HCT116 (cell line): ENCODE results near the gene SFXN2. TPM values are rescaled to one million over a fixed set of nuclear protein-coding genes. Genes with fewer than 3 reads are reported as not detected.

ENCODE experiments used
- ATAC-seq: fragments of 200-7000 bp; cut with Tn5 transposase; 2 replicates; pipeline ENCODE4 v1.9.1; 2020; ENCODE audit warnings: mild to moderate bottlenecking, moderate library complexity
- BruUV-seq: library from RNA; stranded (reverse); fragments of 400-500 nt; replicated peaks from 2 replicates; lab custom pipeline; 2021; lab: Mats Ljungman, UMichigan
- CTCF ChIA-PET: fragments of 300-600 bp; sonication (Branson Sonifier 250); formaldehyde crosslinking; loops from one replicate; lab custom pipeline; 2021; ENCODE audit warnings: antibody characterized with exemption; lab: Charles Lee
- POLR2A ChIA-PET: fragments of 300-600, 350-600 bp; sonication (Branson Sonifier 250); formaldehyde crosslinking; loops from one replicate; lab custom pipeline; 2021; ENCODE audit warnings: antibody characterized with exemption; lab: Charles Lee
- RAD21 ChIA-PET, 2 experiments: fragments of 300-600 bp; sonication (Branson Sonifier 250); formaldehyde crosslinking; loops; one replicate each; lab custom pipeline; 2023; ENCODE audit warnings: low total read pairs in 2 of 2; ENCODE audit not compliant: uncharacterized antibody in 2 of 2, unreplicated experiment in 2 of 2, low non-redundant PET in 1 of 2; lab: Charles Lee
- DNase-seq: peaks from one replicate; pipeline ENCODE4 v3.0.0-alpha.2; 2010; ENCODE audit warnings: low read depth, low spot score
- H2AFZ ChIP-seq: fragments of 200-600 bp; shearing (Covaris generic), sonication (generic); 2 replicates; pipeline ENCODE4 v1.6.1; 2017; ENCODE audit warnings: low read depth, mixed run types, mixed read lengths, antibody characterized with exemption, low read length; ENCODE audit not compliant: poor library complexity, severe bottlenecking
- H3K27ac ChIP-seq: 2 replicates; pipeline ENCODE4 v1.5.1; 2012; ENCODE audit warnings: low read depth, low read length
- H3K27me3 ChIP-seq: fragments of 200-600 bp; sonication (generic); 2 replicates; pipeline ENCODE4 v1.6.1; 2016; ENCODE audit warnings: mixed run types, low read length, mixed read lengths; ENCODE audit not compliant: insufficient read depth
- H3K36me3 ChIP-seq, 2 experiments: fragments of 200-500 bp in 1 of 2; fragments of 200-600 bp in 1 of 2; sonication (Bioruptor generic) in 1 of 2; sonication (generic) in 1 of 2; 2 replicates each; pipeline versions ENCODE4 v1.5.1 to v1.6.1; 2014 to 2016; ENCODE audit warnings: low read length in 2 of 2, inconsistent platforms in 1 of 2, mixed read lengths in 1 of 2, mixed run types in 1 of 2; ENCODE audit not compliant: insufficient read depth in 2 of 2, control insufficient read depth in 1 of 2
- H3K4me1 ChIP-seq, 2 experiments: fragments of 200-600 bp in 1 of 2; sonication (generic) in 1 of 2; 2 replicates each; pipeline versions ENCODE4 v1.5.1 to v1.6.1; 2012 to 2017; ENCODE audit warnings: low read length in 2 of 2, inconsistent platforms in 1 of 2, mild to moderate bottlenecking in 1 of 2, mixed read lengths in 1 of 2, mixed run types in 1 of 2, moderate library complexity in 1 of 2; ENCODE audit not compliant: insufficient read depth in 2 of 2, control insufficient read depth in 1 of 2
- H3K4me2 ChIP-seq: fragments of 200-600 bp; sonication (generic); 2 replicates; pipeline ENCODE4 v1.6.1; 2017; ENCODE audit warnings: mixed run types, low read length, mixed read lengths
- H3K4me3 ChIP-seq, 2 experiments: fragments of 200-600 bp in 1 of 2; sonication (generic) in 1 of 2; replicated peaks in 1 of 2; 2 replicates each; pipeline ENCODE4 v1.5.1; 2011 to 2016; ENCODE audit warnings: low read length in 2 of 2, control low read depth in 1 of 2, low read depth in 1 of 2, mild to moderate bottlenecking in 1 of 2, mixed read lengths in 1 of 2, mixed run types in 1 of 2
- H3K79me2 ChIP-seq: fragments of 200-600 bp; sonication (generic); 2 replicates; pipeline ENCODE4 v1.6.1; 2017; ENCODE audit warnings: mild to moderate bottlenecking, mixed run types, low read length, moderate library complexity, mixed read lengths; ENCODE audit not compliant: insufficient read depth
- H3K9ac ChIP-seq: fragments of 200-600 bp; sonication (generic); 2 replicates; pipeline ENCODE4 v1.6.1; 2016; ENCODE audit warnings: low read length, mixed read lengths
- H3K9me2 ChIP-seq: fragments of 200-600 bp; sonication (generic), shearing (Covaris generic); 2 replicates; pipeline ENCODE4 v1.6.1; 2017; ENCODE audit warnings: mixed run types, mild to moderate bottlenecking, moderate library complexity; ENCODE audit not compliant: insufficient read depth
- H3K9me3 ChIP-seq, 2 experiments: fragments of 200-500 bp in 1 of 2; fragments of 200-600 bp in 1 of 2; sonication (Bioruptor generic) in 1 of 2; sonication (generic) in 1 of 2; 2 replicates each; pipeline ENCODE4 v1.6.1; 2014 to 2017; ENCODE audit warnings: low read length in 2 of 2, mixed read lengths in 2 of 2, inconsistent platforms in 1 of 2, low read depth in 1 of 2, mild to moderate bottlenecking in 1 of 2, mixed run types in 1 of 2, moderate library complexity in 1 of 2; ENCODE audit not compliant: control insufficient read depth in 1 of 2, insufficient read depth in 1 of 2
- H4K20me1 ChIP-seq: fragments of 200-600 bp; sonication (generic), shearing (Covaris generic); 2 replicates; pipeline ENCODE4 v1.6.1; 2017; ENCODE audit warnings: mixed run types, mild to moderate bottlenecking, moderate library complexity; ENCODE audit not compliant: insufficient read depth
- CBX3 ChIP-seq: IDR thresholded peaks from 2 replicates; pipeline ENCODE4 v1.6.1; 2012; ENCODE audit warnings: low read depth
- ELF1 ChIP-seq: IDR thresholded peaks from 2 replicates; pipeline ENCODE4 v1.6.1; 2012; ENCODE audit warnings: low read depth, borderline replicate concordance
- EZH2 ChIP-seq: fragments of 200-600 bp; sonication (generic); IDR thresholded peaks from 2 replicates; pipeline ENCODE4 v1.6.1; 2017; ENCODE audit warnings: antibody characterized with exemption, mixed run types
- EZH2phosphoT487 ChIP-seq: fragments of 200-600 bp; IDR thresholded peaks from 2 replicates; pipeline ENCODE4 v1.6.1; 2018; ENCODE audit warnings: antibody characterized with exemption, borderline replicate concordance
- FOSL1 ChIP-seq: IDR thresholded peaks from 2 replicates; pipeline ENCODE4 v1.6.1; 2012; ENCODE audit warnings: low read depth
- JUND ChIP-seq: IDR thresholded peaks from 2 replicates; pipeline ENCODE4 v1.6.1; 2012
- POLR2A ChIP-seq: IDR thresholded peaks from 2 replicates; pipeline ENCODE4 v1.7.0; 2011; ENCODE audit warnings: borderline replicate concordance; ENCODE audit not compliant: insufficient read depth, insufficient read length; ENCODE audit errors: extremely low read depth
- SIN3A ChIP-seq: IDR thresholded peaks from 2 replicates; pipeline ENCODE4 v1.6.1; 2012; ENCODE audit warnings: low read depth
- TCF7L2 ChIP-seq: IDR thresholded peaks from 2 replicates; pipeline ENCODE4 v1.7.0; 2011; ENCODE audit warnings: borderline replicate concordance, inconsistent platforms; ENCODE audit not compliant: insufficient read depth, insufficient read length; ENCODE audit errors: extremely low read depth
- ZFX ChIP-seq: fragments of 450-650 bp; IDR thresholded peaks from 2 replicates; pipeline ENCODE4 v1.6.1; 2017
- ZNF274 ChIP-seq: fragments of 200-500 bp; sonication (Bioruptor generic); IDR thresholded peaks from 2 replicates; pipeline ENCODE4 v1.6.1; 2014; ENCODE audit warnings: mild to moderate bottlenecking, low read depth, low read length, inconsistent platforms
- intact Hi-C: fragments of 100-400 bp; cut with micrococcal nuclease; formaldehyde crosslinking; loops from 2 replicates; pipeline ENCODE4 v1.10.0; 2022
- total RNA-seq: library from RNA; stranded (reverse); gene quantifications from one replicate; pipeline ENCODE4 v1.2.1, GENCODE V29; 2021; ENCODE audit not compliant: unreplicated experiment
- TF ChIP-seq, protein P1 (sequence below): IDR thresholded peaks from 2 replicates; pipeline ENCODE4 v1.6.1; 2012
- TF ChIP-seq, protein P2 (sequence below): IDR thresholded peaks from 2 replicates; pipeline ENCODE4 v1.6.1; 2012
- TF ChIP-seq, protein P3 (sequence below), 3 experiments: fragments of 200-600 bp in 1 of 3; sonication (generic) in 1 of 3; IDR thresholded peaks in 2 of 3; conservative IDR thresholded peaks in 1 of 3; 2 replicates each; pipeline ENCODE4 v1.5.1; 2012 to 2017; ENCODE audit warnings: low read depth in 2 of 3, low read length in 2 of 3, antibody characterized with exemption in 1 of 3, borderline replicate concordance in 1 of 3, control low read depth in 1 of 3, mild to moderate bottlenecking in 1 of 3, mixed read lengths in 1 of 3, mixed run types in 1 of 3, moderate library complexity in 1 of 3; ENCODE audit not compliant: insufficient read depth in 1 of 3

SFXN2 gene
- total RNA-seq, 1 experiment from 2014 or later = 22.9 TPM

DNA sequence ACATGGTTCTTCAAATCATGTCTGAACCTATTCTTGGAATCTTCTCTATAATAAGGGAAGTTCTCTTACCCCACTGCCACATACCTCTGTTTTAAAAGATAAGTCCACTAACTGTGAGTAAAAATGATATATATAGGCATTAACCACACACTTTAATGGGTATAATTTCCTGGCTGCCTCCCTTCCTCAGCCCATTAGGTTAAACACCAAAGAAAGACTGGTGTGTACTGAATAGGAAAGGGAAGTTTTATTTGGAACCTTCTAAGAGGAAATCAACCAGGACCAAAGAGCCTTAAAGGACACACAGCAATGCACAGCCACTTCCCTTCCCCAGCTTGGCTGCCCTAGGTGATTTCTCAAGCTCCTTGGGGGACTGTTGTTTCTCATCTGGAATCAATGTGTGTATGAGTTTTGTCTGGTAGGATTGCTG, 24.3 kb downstream of the SFXN2 start:
- no peak overlapping the region for H3K9ac ChIP-seq
- ChIA-PET RAD21 (no interaction called here), CTCF (no interaction called here)
- H4K20me1 ChIP-seq = no peaks in the 10 kb centered on the region
- no peaks in the 10 kb centered on the region; a peak in 2 of 4 replicates for H3K36me3 ChIP-seq
- no peaks in the 10 kb centered on the region for H3K27me3 ChIP-seq
- DNase-seq = no peak
- H3K9me3 ChIP-seq = no peaks in the 10 kb centered on the region
- TSS peak; percentile 21 for BruUV-seq
- no peak for TF ChIP-seq ELF1
- TF ChIP-seq CBX3 = no peak
- no peak for TF ChIP-seq SIN3A
- no peak for TF ChIP-seq JUND
- TF ChIP-seq, protein P1, sequence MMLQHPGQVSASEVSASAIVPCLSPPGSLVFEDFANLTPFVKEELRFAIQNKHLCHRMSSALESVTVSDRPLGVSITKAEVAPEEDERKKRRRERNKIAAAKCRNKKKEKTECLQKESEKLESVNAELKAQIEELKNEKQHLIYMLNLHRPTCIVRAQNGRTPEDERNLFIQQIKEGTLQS = no peak
- TF ChIP-seq ZFX = no peak
- TF ChIP-seq TCF7L2 = no peak
- no peak for TF ChIP-seq FOSL1
- TF ChIP-seq EZH2phosphoT487 = no peak
- TF ChIP-seq ZNF274 = no peak
- TF ChIP-seq, protein P2, sequence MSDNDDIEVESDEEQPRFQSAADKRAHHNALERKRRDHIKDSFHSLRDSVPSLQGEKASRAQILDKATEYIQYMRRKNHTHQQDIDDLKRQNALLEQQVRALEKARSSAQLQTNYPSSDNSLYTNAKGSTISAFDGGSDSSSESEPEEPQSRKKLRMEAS = no peak
- TF ChIP-seq, protein P3, sequence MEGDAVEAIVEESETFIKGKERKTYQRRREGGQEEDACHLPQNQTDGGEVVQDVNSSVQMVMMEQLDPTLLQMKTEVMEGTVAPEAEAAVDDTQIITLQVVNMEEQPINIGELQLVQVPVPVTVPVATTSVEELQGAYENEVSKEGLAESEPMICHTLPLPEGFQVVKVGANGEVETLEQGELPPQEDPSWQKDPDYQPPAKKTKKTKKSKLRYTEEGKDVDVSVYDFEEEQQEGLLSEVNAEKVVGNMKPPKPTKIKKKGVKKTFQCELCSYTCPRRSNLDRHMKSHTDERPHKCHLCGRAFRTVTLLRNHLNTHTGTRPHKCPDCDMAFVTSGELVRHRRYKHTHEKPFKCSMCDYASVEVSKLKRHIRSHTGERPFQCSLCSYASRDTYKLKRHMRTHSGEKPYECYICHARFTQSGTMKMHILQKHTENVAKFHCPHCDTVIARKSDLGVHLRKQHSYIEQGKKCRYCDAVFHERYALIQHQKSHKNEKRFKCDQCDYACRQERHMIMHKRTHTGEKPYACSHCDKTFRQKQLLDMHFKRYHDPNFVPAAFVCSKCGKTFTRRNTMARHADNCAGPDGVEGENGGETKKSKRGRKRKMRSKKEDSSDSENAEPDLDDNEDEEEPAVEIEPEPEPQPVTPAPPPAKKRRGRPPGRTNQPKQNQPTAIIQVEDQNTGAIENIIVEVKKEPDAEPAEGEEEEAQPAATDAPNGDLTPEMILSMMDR (IDR thresholded peaks at IDR 0.05 in 2 of 3, conservative IDR thresholded peaks at IDR 0.05 in 1 of 3; ENCODE audit: borderline replicate concordance in 1 of 3, insufficient read depth in 1 of 3, low read depth in 2 of 3, low read length in 2 of 3) = no peak
- no peak for TF ChIP-seq EZH2
- no peak for TF ChIP-seq POLR2A
- TF ChIP-seq, all 23 proteins: peak for 0
- intact Hi-C loops = loop anchor here (10.0 kb wide), 1 partner anchor 746 kb away; no protein-coding TSS in a partner anchor
- POLR2A ChIA-PET = no interaction called here
- peaks cover 8% of the 10 kb centered on the region; the same call in 1 of the 2 replicates for H3K9me2 ChIP-seq
- H3K27ac ChIP-seq = no peak overlapping the region
- H3K4me2 ChIP-seq = no peak overlapping the region
- no peaks in the 10 kb centered on the region for H3K79me2 ChIP-seq
- H2AFZ ChIP-seq = no peak overlapping the region
- peaks cover 0 to 12% of the 10 kb centered on the region in 2 experiments; a peak in 2 of 4 replicates for H3K4me1 ChIP-seq
- H3K4me3 ChIP-seq = no peak overlapping the region
- no peak for ATAC-seq
